ENCODE results near the gene MCRS1.

MCRS1 gene

GRCh38 chr12:49598527-49598926 is 30.6 kb upstream of the MCRS1 start:
- no peaks in the 10 kb centered on the region for H3K79me2 ChIP-seq (ENCODE audit: insufficient read depth, low read length)
- no peak overlapping the region for H2AFZ ChIP-seq (ENCODE audit: low read length)
- H3K9ac ChIP-seq (ENCODE audit: low read depth, low read length, poor library complexity, severe bottlenecking), result no peak overlapping the region
- TF ChIP-seq CTCF (conservative IDR thresholded peaks at IDR 0.05; ENCODE audit: low read length) (no peak), EZH2phosphoT487 (IDR thresholded peaks at IDR 0.05; ENCODE audit: borderline replicate concordance) (no peak)
- H3K27me3 ChIP-seq (ENCODE audit: insufficient read depth, low read length, poor library complexity, severe bottlenecking), result no peaks in the 10 kb centered on the region
- no peaks in the 10 kb centered on the region for H3F3A ChIP-seq (ENCODE audit: low read depth)
- no peak overlapping the region for H3K4me2 ChIP-seq (ENCODE audit: low read depth, low read length, poor library complexity, severe bottlenecking)
- no peaks in the 10 kb centered on the region for H3K9me3 ChIP-seq (ENCODE audit: insufficient read depth, low read depth, low read length)
- H3K4me1 ChIP-seq (ENCODE audit: insufficient read depth, low read length, poor library complexity, severe bottlenecking), result no peaks in the 10 kb centered on the region
- no peaks in the 10 kb centered on the region for H3K9me2 ChIP-seq (replicated peaks; ENCODE audit: low read depth, low read length)
- H4K20me1 ChIP-seq (ENCODE audit: insufficient read depth, low read length, poor library complexity, severe bottlenecking), result no peaks in the 10 kb centered on the region
- no peak overlapping the region for H3K4me3 ChIP-seq (ENCODE audit: low read length, poor library complexity, severe bottlenecking)
- no peaks in the 10 kb centered on the region for H3K36me3 ChIP-seq (ENCODE audit: insufficient read depth, low read length)

GRCh38 chr12:49588721-49589516 is 21.0 kb upstream of the MCRS1 start:
- Histone ChIP-seq H3K4me2 (ENCODE audit: low read depth, low read length, poor library complexity, severe bottlenecking) (no peak overlapping the region), H3K9me3 (ENCODE audit: insufficient read depth, low read depth, low read length) (no peaks in the 10 kb centered on the region), H3F3A (ENCODE audit: low read depth) (no peaks in the 10 kb centered on the region), H4K20me1 (ENCODE audit: insufficient read depth, low read length, poor library complexity, severe bottlenecking) (no peaks in the 10 kb centered on the region), H2AFZ (ENCODE audit: low read length) (no peak overlapping the region), H3K36me3 (ENCODE audit: insufficient read depth, low read length) (peaks cover 3% of the 10 kb centered on the region; the same call in 1 of the 2 replicates), H3K27me3 (ENCODE audit: insufficient read depth, low read length, poor library complexity, severe bottlenecking) (no peaks in the 10 kb centered on the region), H3K4me1 (ENCODE audit: insufficient read depth, low read length, poor library complexity, severe bottlenecking) (no peaks in the 10 kb centered on the region), H3K4me3 (ENCODE audit: low read length, poor library complexity, severe bottlenecking) (no peak overlapping the region), H3K9ac (ENCODE audit: low read depth, low read length, poor library complexity, severe bottlenecking) (no peak overlapping the region), H3K9me2 (replicated peaks; ENCODE audit: low read depth, low read length) (no peaks in the 10 kb centered on the region), H3K79me2 (ENCODE audit: insufficient read depth, low read length) (no peaks in the 10 kb centered on the region)
- TF ChIP-seq EZH2phosphoT487 (IDR thresholded peaks at IDR 0.05; ENCODE audit: borderline replicate concordance) (no peak), CTCF (conservative IDR thresholded peaks at IDR 0.05; ENCODE audit: low read length) (no peak)

GRCh38 chr12:49588281-49588680 is 20.3 kb upstream of the MCRS1 start:
- Histone ChIP-seq H3K9me3 (ENCODE audit: insufficient read depth, low read depth, low read length) (no peaks in the 10 kb centered on the region), H3K9me2 (replicated peaks; ENCODE audit: low read depth, low read length) (no peaks in the 10 kb centered on the region), H3K4me1 (ENCODE audit: insufficient read depth, low read length, poor library complexity, severe bottlenecking) (no peaks in the 10 kb centered on the region), H3K79me2 (ENCODE audit: insufficient read depth, low read length) (no peaks in the 10 kb centered on the region), H3F3A (ENCODE audit: low read depth) (no peaks in the 10 kb centered on the region), H3K4me3 (ENCODE audit: low read length, poor library complexity, severe bottlenecking) (no peak overlapping the region), H3K4me2 (ENCODE audit: low read depth, low read length, poor library complexity, severe bottlenecking) (no peak overlapping the region), H3K9ac (ENCODE audit: low read depth, low read length, poor library complexity, severe bottlenecking) (no peak overlapping the region), H4K20me1 (ENCODE audit: insufficient read depth, low read length, poor library complexity, severe bottlenecking) (no peaks in the 10 kb centered on the region), H3K27me3 (ENCODE audit: insufficient read depth, low read length, poor library complexity, severe bottlenecking) (no peaks in the 10 kb centered on the region), H2AFZ (ENCODE audit: low read length) (no peak overlapping the region), H3K36me3 (ENCODE audit: insufficient read depth, low read length) (peaks cover 3% of the 10 kb centered on the region; the same call in 1 of the 2 replicates)
- TF ChIP-seq EZH2phosphoT487 (IDR thresholded peaks at IDR 0.05; ENCODE audit: borderline replicate concordance) (no peak), CTCF (conservative IDR thresholded peaks at IDR 0.05; ENCODE audit: low read length) (no peak)

All from Loucy (cell line).